ENCODE data around the gene ADGRG6.
"Not testable (repeated sequence)": the region's sequence is repeated elsewhere in the genome, so short reads cannot be mapped to it uniquely, and the experiment has no call there.

ADGRG6 gene

GRCh38 chr6:142446576-142446975 lies 144.8 kb downstream of the ADGRG6 start:
- no peak for DNase-seq (ENCODE audit: low read depth)

GRCh38 chr6:142448091-142448729 lies 146.4 kb downstream of the ADGRG6 start:
- no peak for DNase-seq (ENCODE audit: low read depth)

- DNase-seq (ENCODE audit: low read depth) = not testable (repeated sequence)
Observed at GRCh38 chr6:142450856-142451255, 149.0 kb downstream of the ADGRG6 start.

- DNase-seq (ENCODE audit: low read depth) = no peak
Observed at GRCh38 chr6:142452993-142453392, 151.2 kb downstream of the ADGRG6 start.

- not testable (repeated sequence) for DNase-seq (ENCODE audit: low read depth)
Observed at GRCh38 chr6:142454196-142454595, 152.4 kb downstream of the ADGRG6 start.

- DNase-seq (ENCODE audit: low read depth) = not testable (repeated sequence)
Observed at GRCh38 chr6:142454848-142455247, 153.0 kb downstream of the ADGRG6 start.

- DNase-seq (ENCODE audit: low read depth) = no peak
Observed at GRCh38 chr6:142455957-142456589, 154.3 kb downstream of the ADGRG6 start.

GRCh38 chr6:142457638-142458406 lies 156.0 kb downstream of the ADGRG6 start:
- DNase-seq (ENCODE audit: low read depth) = no peak

- no peak for DNase-seq (ENCODE audit: low read depth)
Observed at GRCh38 chr6:142458836-142459235, 157.0 kb downstream of the ADGRG6 start.

- no peak for DNase-seq (ENCODE audit: low read depth)
Observed at GRCh38 chr6:142459271-142459670, 157.5 kb downstream of the ADGRG6 start.

- no peak for DNase-seq (ENCODE audit: low read depth)
Observed at GRCh38 chr6:142462260-142462659, 160.5 kb downstream of the ADGRG6 start.

GRCh38 chr6:142463988-142464387 lies 162.2 kb downstream of the ADGRG6 start:
- DNase-seq (ENCODE audit: low read depth) = no peak

- DNase-seq (ENCODE audit: low read depth) = no peak
Observed at GRCh38 chr6:142469220-142469619, 167.4 kb downstream of the ADGRG6 start.

- DNase-seq (ENCODE audit: low read depth) = no peak
Observed at GRCh38 chr6:142470421-142470820, 168.6 kb downstream of the ADGRG6 start.

GRCh38 chr6:142474531-142475289 lies 172.9 kb downstream of the ADGRG6 start:
- no peak for DNase-seq (ENCODE audit: low read depth)

GRCh38 chr6:142476452-142476851 lies 174.6 kb downstream of the ADGRG6 start:
- DNase-seq (ENCODE audit: low read depth) = no peak

- no peak for DNase-seq (ENCODE audit: low read depth)
Observed at GRCh38 chr6:142478117-142478516, 176.3 kb downstream of the ADGRG6 start.

- no peak for DNase-seq (ENCODE audit: low read depth)
Observed at GRCh38 chr6:142481466-142481865, 179.7 kb downstream of the ADGRG6 start.

- no peak for DNase-seq (ENCODE audit: low read depth)
Observed at GRCh38 chr6:142482249-142482648, 180.4 kb downstream of the ADGRG6 start.

GRCh38 chr6:142482974-142483373 lies 181.2 kb downstream of the ADGRG6 start:
- DNase-seq (ENCODE audit: low read depth) = no peak

GRCh38 chr6:142485256-142485655 lies 183.4 kb downstream of the ADGRG6 start:
- DNase-seq (ENCODE audit: low read depth) = no peak
